GM21515 (cell line): ENCODE results near the gene FERMT2.
"Not testable (repeated sequence)": the region's sequence is repeated elsewhere in the genome, so short reads cannot be mapped to it uniquely, and the experiment has no call there.

Experiments used
- ATAC-seq: cut with Tn5 transposase; IDR thresholded peaks from one replicate; pipeline ENCODE4 v1.9.1; 2021; ENCODE audit not compliant: unreplicated experiment

The FERMT2 gene

GRCh38 chr14:52944254-52944653 is 6.6 kb downstream of the FERMT2 start:
- ATAC-seq, result no peak

DNA sequence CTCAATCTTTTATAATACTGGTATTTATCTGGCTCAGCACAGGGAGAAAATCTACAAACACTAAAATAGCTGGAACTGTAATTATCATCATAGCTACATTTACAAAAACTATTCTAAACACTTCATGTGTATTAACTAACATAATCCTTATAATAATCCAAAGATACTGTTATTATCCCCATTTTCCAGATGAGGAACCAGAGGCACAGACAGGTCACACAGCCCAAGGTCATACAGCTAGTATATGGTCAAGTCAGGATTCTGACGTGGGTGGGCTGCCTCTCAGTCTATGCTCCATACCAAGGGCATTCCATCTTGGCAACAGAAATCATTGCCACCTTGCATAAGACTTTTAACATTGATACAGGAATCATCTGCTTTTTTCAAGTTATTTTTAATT is 11.4 kb downstream of the FERMT2 start:
- ATAC-seq, result no peak

DNA sequence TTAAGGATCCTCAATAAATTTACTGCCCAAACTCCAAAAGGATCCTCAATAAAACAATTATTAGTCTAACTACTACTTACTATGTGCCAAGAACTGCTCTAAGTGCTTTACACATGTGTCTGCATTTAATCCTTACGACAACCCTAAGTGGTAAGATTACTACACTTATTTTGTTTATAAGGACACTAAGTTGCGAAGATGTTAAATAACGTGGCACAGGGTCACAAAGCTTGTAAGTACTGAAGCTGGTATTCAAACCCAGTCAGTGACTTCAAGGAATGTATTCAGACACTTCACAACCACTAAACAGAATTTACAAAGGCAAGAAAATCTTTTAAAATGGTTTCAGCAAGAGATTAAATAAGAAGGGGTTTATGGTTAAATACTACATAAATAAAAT is 13.0 kb downstream of the FERMT2 start:
- ATAC-seq, result no peak

- ATAC-seq, result no peak
Observed at GRCh38 chr14:52937306-52937705, 13.5 kb downstream of the FERMT2 start.

GRCh38 chr14:52936437-52936836 is 14.4 kb downstream of the FERMT2 start:
- no peak for ATAC-seq

- ATAC-seq, result no peak
Observed at GRCh38 chr14:52935833-52936232, 15.0 kb downstream of the FERMT2 start.

DNA sequence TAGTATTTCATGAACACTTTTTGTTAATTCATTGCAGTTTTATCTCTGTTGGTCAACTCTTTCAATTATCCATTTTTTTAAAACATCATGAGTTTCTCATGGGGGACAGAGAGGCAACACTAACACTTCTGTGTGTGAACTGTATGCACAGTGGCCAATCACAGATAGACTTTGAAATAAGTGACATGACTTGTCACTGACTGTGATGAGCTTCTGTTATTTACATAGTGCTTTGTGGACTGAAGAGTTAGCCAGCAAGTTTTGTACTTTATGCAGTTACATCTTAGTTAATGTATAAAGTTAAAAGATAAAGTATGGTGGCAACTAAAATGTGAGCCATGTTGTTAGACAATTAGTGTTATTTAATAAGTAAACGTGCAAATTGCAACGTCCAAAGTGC is 16.1 kb downstream of the FERMT2 start:
- ATAC-seq, result no peak

- no peak for ATAC-seq
Observed at GRCh38 chr14:52929192-52929807, 21.6 kb downstream of the FERMT2 start.

DNA sequence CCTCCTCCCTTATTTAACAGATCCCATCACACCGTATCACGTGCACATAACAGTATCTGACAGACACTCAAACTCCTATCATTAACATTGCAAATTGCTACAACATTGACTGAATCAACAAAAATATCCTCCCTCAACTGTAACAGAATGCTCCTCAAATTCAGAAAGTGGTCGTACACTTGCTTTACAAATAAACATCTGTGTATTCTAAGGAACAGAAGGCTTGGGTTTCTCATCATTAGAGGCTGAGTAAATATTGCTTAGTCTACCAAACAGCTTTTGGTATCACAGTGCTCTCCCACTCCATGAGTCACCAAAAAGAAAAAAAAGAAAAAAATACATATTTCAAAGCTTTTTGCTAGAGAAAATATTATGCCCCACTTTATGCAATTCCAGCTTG is 23.9 kb downstream of the FERMT2 start:
- no peak for ATAC-seq

DNA sequence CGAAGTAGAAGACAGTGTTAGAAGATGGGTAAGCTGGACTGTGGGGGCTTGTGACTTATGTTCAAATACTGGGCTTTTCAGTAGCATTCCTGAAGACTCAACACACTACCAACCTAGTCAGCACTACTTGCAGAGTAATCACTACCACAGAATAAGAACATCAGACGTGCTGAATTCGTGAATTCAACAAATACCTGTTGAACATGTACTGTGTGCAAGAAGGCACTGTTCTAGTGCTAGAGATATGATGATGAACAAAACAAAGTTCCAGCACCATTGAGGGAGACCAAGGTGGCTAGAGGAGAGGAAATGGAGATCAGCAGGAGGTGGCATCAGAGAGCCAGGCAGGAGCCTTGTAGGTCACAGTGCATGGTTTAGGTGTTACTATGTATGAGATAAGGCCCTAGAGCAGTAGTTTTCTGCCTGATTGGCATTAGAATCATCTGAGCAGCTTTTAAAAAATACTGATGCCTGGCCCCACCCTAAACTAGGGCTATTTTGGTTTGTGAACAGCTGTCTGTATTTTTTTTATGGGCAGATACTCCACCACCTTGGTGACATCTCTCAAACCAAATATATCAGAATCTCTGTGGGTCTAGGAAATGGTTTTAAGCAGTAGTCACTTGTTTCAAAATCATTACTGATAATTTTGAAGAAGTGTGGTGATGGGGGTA is 26.8 kb downstream of the FERMT2 start:
- no peak for ATAC-seq

- no peak for ATAC-seq
Observed at GRCh38 chr14:52922656-52923055, 28.2 kb downstream of the FERMT2 start.

DNA sequence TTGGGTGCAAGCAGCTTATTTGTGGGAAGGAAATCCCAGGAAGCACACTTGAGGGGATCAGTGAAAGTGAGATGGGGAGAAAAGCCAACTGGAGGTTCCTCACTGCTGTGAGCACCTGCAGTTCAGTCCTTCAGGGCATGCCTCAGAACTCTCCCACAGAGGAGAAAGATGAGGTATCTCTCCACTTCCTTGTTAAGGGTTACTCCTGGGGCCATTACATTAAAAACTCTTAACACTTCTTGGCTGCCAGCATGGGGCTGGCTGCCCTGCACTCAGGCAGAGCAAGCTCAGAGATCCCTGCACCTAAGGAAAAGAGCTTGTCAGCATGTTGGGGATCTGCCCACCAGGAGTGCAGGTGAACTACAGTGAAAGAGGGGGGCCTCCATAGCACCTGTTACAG is 28.8 kb downstream of the FERMT2 start:
- no peak for ATAC-seq

DNA sequence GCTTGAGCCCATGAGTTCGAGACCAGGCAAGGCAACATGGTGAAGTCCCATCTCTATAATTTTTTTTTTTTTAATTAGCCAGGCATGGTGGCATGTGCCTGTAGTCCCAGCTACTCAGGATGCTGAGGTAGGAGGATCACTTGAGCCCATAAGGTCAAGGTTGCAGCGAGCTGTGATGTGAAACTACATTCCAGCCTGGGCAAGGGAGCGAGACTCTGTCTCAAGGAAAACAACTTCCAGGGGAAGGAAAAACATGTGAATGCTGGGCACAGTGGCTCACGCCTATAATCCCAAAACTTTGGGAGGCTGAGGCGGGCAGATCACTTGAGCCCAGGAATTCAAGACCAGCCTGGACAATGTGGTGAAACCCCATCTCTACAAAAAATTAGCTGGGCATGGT is 30.4 kb downstream of the FERMT2 start:
- ATAC-seq, result not testable (repeated sequence)

GRCh38 chr14:52919971-52920370 is 30.9 kb downstream of the FERMT2 start:
- ATAC-seq, result no peak

DNA sequence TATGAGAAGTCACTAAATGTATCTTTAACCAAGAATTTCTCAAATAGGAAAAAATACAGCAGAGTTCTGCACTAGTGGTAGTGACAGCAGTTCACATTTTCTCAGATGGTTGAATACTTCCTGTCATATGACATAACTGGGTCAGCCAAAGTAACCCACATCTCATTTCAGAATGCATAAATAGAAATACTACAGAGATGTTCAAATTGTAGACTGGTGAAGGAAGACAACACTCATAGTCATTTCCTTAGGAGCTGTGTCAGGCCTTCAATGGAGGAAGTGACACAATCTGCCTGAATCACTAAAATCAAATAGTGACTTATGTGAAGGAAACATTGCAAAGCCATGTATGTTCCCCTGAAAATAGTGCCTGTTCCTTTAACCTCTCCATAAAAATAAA is 32.4 kb downstream of the FERMT2 start:
- ATAC-seq, result peak; percentile 92

DNA sequence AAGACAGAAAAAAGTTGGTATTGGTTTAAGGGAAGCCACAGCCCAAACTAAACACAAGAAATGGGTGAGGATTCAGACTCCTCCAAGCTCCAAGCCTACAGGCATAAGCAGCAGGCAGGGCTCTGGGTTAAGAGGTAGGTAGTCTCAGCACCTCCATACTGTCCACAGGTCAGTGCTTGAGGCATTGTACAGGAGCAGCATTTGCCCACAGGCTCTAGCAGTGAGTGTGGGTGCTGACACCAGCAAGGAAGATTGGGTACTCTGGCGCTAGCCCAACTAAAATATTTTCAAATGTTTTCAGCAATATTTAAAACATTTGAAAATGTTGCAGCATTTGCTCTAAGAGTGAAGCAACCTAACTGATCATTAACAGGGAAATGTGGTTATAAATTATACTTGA is 33.1 kb downstream of the FERMT2 start:
- no peak for ATAC-seq

GRCh38 chr14:52914295-52914694 is 36.6 kb downstream of the FERMT2 start:
- no peak for ATAC-seq

GRCh38 chr14:52913271-52913670 is 37.6 kb downstream of the FERMT2 start:
- ATAC-seq, result no peak

GRCh38 chr14:52911904-52912303 is 38.9 kb downstream of the FERMT2 start:
- ATAC-seq, result no peak

- no peak for ATAC-seq
Observed at GRCh38 chr14:52910572-52910971, 40.3 kb downstream of the FERMT2 start.

DNA sequence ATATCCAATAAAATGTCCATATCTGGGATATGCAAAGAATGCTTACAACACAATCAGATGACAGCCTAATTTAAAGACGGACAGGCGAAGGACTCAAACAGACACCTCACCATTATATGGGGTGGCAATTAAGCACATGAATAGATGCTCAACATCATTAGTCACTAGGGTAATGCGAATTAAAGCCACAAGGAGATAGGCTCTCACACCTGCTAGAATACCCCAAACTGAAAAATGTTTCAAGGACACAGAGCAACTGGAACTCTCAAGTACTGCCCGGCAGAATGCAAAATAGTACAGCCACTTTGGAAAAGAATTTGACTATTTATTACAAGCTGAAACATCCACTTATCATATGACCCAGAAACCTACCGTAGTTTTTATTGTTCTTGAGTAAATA is 42.9 kb downstream of the FERMT2 start:
- no peak for ATAC-seq

DNA sequence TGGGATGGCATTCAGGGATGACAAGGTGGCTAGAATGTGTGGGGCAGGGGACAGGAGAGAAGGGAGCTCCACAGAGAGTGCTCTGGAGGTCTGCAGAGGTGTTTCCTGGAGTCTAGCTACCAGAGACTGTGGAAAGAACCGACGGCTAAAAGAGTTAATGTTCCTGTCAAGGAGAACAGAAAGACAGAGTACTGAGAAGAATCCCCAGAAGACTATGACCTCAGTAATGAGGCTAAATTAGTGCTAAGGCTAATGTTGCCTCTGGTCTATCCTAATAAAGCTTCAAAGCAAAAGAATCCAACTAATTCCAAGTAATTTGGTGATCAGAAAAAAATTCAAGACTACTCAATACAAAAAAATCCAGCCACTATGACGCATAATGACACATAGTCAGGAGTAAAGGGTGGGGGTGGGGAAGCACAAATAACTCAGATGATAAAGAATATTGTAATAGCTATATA is 44.7 kb downstream of the FERMT2 start:
- ATAC-seq, result no peak
